NCI-H2196 treated with DMSO at 0.1 percent for 48 hours (cell line): ENCODE measurements around the gene STK35.

Source experiments
- DNase-seq: peaks from one replicate; lab custom pipeline; 2025; ENCODE audit not compliant: unreplicated experiment; lab: John Stamatoyannopoulos, UW

Gene STK35

GRCh38 chr20:2133318-2134183 lies 31.9 kb downstream of the STK35 start:
- no peak for DNase-seq

GRCh38 chr20:2135013-2135412 lies 33.4 kb downstream of the STK35 start:
- no peak for DNase-seq

GRCh38 chr20:2136275-2136674 lies 34.6 kb downstream of the STK35 start:
- DNase-seq: no peak

DNA sequence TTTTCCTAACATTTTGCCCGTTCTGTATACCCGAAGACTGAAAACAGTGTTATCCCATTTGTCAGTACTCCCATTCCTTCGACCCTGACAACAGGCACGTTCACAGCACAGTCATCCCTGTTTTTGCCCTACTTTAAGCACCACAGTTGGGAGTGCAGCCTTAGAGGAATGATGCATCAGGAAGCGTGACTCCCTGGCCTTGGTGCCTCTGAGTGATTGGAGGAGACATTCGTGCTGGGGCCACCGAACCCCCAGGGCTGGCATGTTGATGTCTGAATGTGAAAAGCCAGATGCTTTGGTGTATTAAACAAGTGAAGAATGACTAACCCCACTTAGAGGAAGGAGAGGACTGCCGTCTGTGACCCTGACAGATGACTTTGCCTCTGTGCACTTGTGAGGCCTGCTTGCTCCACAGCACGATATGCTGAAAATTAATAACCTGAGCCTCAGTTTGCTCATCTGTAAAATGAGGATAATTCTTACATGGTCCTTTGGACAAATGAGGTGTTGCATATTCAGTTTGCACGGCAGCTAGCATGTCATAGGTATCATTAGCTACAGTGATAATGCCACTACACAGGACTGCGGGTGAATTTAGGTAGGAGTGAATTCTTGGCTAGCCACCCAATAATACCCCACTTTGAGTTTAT lies 36.0 kb downstream of the STK35 start:
- DNase-seq: no peak

GRCh38 chr20:2138396-2138795 lies 36.8 kb downstream of the STK35 start:
- DNase-seq: no peak

- DNase-seq: no peak
These were observed 37.6 kb downstream of the STK35 start for GRCh38 chr20:2139250-2139649.

- no peak for DNase-seq
These were observed 38.1 kb downstream of the STK35 start for GRCh38 chr20:2139736-2140135.

GRCh38 chr20:2140561-2140960 lies 38.9 kb downstream of the STK35 start:
- DNase-seq: no peak

DNA sequence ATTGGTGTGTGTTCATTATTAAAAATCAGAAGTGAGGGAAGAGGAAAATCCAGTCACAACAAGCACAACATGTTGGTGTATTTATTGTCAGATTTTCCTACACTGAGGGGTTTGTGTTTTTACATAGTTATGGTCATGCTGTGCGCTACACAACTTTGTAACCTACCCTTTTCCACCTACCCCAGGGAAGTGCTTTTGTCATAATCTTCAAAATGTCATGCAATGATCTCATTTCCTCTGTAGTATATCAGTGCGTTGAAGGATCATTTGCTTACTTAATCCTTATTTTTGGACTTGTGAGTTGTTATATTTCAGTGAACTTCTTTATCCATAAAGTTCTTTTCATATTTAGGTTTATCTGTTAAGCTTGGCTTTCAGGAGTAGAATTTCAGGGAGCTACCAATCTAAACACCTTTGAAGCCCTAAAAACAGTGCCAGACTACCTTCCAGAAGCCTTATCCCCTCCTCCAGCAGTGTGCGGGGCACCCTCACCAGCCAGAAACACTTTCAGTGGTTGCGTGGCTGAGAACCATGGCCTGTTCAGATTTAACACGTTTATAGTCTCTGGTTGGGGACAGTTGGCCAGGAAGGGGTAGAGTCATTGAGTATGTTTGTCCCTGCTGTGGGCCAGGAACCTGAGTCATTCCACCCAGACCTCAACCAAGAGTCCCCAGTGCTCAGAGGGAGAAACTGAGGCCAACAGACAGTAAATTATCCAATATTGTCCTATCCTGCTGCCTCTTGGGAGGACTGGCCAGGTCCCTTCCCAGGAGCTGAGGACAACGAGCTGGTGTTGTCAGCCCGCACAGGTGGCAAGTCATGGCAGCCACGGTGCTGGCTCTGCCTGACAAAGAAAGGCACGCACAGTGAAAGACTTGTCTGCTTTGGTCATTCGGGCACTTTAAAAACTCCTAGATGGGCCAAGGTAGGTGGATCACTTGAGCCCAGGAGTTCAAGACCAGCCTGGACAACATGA lies 40.3 kb downstream of the STK35 start:
- DNase-seq: no peak

- no peak for DNase-seq
These were observed 41.0 kb downstream of the STK35 start for GRCh38 chr20:2142649-2143048.

DNA sequence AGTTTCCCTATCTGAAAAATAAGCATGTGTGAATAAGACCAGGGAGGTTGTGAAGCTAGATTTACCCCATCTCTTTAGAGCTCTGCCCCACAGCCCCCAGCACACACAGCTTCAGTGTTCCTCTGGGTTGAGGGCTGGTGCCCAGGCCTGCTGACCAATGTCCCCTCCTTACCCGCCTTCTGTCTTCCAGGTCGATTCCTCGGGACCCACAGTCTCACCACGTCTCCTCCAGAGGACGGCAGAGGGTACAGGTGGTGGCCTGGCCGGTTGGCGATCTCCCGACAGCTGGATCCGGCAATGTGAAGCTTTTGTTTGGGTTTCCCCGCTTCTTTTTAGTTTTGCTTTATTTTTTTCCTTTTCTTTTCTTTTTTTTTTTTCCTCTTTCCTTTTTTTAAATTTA lies 42.0 kb downstream of the STK35 start:
- no peak for DNase-seq

DNA sequence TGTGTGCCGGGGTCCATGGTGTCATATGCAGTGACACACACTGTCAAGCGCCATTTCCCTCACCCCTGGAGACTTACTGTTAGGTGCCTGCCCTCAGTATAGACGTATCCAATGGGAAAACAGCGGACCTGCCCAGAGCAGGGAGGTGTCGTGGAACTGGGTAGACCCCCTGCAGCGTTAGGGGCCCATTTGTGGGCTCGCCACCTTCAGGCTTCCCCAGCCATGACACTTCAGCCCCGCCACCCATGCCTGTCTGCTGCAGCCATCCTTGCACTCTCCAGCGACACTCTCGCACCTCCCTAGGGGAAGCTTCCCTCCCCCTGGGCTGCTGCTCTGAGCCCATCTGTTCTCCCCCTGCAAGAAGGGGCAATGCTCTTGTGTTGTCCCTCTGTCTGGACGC lies 43.2 kb downstream of the STK35 start:
- DNase-seq: no peak

DNA sequence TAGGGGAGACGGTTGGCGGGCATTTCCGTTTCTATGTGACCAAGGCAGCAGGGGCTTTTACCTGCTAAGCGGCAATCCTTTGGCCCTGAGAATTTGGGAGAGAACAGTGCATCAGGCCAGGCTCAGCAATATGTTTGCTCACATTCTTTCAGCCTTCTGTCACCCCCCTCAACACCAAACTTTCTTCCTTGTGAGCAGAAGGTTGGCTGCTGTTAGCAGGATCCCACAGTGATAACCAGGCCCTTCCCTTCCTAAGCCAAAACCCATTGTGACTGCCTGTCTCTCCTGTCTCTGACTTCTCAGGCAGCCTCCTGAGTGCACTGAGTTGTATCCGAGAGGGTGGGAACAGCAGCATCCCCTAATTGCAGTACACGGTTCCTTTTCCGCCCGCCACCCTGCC lies 43.7 kb downstream of the STK35 start:
- no peak for DNase-seq

GRCh38 chr20:2146080-2146867 lies 44.6 kb downstream of the STK35 start:
- DNase-seq: no peak

GRCh38 chr20:2149507-2149906 lies 47.9 kb downstream of the STK35 start:
- no peak for DNase-seq

- no peak for DNase-seq
These were observed 49.0 kb downstream of the STK35 start for GRCh38 chr20:2150660-2151059.

DNA sequence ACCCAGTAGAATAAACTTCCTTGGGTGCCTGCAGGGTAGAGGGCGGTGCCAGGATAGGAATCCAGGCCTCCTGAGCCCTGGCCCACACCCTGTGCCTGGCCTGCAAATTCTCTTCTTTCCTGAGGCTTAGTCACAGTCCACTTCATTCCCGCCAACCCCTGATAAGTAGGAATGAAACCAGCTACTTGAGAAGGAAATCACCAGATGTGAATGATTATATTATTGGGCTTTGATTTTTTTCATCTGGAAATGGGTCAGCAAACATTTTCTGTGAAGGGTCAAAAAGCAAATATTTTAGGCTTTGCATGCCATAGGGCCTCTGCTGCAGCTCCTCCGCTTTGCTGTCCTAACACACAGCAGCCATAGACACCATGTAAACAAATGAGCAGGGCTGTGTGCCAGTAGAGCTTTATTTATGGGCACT lies 50.2 kb downstream of the STK35 start:
- no peak for DNase-seq

DNA sequence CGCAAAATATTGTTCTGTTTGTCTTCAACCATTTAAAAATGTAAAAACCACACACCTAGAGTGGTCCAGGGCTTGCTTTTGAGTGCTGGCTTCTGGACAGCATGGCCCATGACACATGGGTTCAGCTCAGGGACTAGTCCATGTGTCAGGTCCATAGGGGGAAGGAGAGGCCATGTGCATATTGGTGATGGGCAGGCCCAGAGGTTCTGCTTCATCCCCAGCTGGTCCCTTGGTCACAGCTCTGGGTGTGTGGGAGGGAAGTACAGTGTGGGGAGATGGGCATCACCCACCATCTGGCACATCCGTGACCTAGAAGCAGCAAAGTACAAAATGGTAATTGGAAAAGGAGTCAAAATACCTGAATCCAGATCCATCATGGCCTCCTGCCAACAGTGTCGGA lies 50.7 kb downstream of the STK35 start:
- no peak for DNase-seq

- no peak for DNase-seq
These were observed 51.7 kb downstream of the STK35 start for GRCh38 chr20:2153326-2153725.

DNA sequence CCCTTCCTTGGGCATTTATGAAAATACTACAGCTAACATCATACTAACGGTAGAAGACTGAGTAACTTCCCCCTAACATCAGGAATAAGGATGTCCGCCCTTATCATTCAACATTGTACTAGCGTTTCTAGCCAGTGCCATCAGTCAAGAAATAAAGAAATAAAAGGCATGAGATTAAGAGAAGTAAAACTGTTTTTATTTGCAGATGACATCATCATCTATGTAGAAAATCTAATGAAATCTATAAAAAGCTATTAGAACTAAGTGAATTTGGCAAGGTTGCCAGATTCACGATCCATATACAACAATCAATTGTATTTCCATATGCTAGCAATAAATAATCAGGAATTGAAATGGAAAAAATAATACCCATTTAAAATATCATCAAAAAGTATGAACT lies 54.6 kb downstream of the STK35 start:
- DNase-seq: no peak
